AG09309 (cell line): ENCODE data around the gene GALM.
"Not testable (repeated sequence)": the region's sequence is repeated elsewhere in the genome, so short reads cannot be mapped to it uniquely, and the experiment has no call there.

Experiments
- DNase-seq: peaks from one replicate; pipeline ENCODE4 v3.0.0-alpha.2; 2010; ENCODE audit warnings: low read depth
- H3K4me3 ChIP-seq: 2 replicates; pipeline ENCODE4 v1.5.1; 2011; ENCODE audit warnings: mild to moderate bottlenecking, low read depth, low read length, moderate library complexity; ENCODE audit not compliant: control insufficient read depth
- CTCF ChIP-seq: IDR thresholded peaks from 2 replicates; pipeline ENCODE4 v1.5.1; 2011; ENCODE audit warnings: mild to moderate bottlenecking, low read depth, low read length, inconsistent platforms; ENCODE audit not compliant: insufficient read depth, control insufficient read depth; ENCODE audit errors: missing control alignments

Gene GALM

GRCh38 chr2:38750891-38751595 is 85.1 kb downstream of the GALM start, which contains the start of gene SRSF7:
Gene SRSF7 (minus strand): TSS chr2:38751361. CDS start chr2:38751256, 105 bp downstream.
- peak; percentile 99 for DNase-seq
- no peak for TF ChIP-seq CTCF
- H3K4me3 ChIP-seq, result peak within 1 kb of the TSS; percentile 88

- peak overlapping the region; percentile 53 for H3K4me3 ChIP-seq
- DNase-seq, result no peak
- no peak for TF ChIP-seq CTCF
Observed at GRCh38 chr2:38751596-38752410, 85.9 kb downstream of the GALM start.

GRCh38 chr2:38754049-38754448 is 88.1 kb downstream of the GALM start:
- DNase-seq, result no peak
- no peak overlapping the region for H3K4me3 ChIP-seq
- no peak for TF ChIP-seq CTCF

- no peak for DNase-seq
- no peak overlapping the region for H3K4me3 ChIP-seq
- no peak for TF ChIP-seq CTCF
Observed at GRCh38 chr2:38754506-38754905, 88.6 kb downstream of the GALM start.

- H3K4me3 ChIP-seq, DNase-seq: not testable (repeated sequence)
Observed at GRCh38 chr2:38755891-38756290, 90.0 kb downstream of the GALM start.

- no peak for TF ChIP-seq CTCF
- H3K4me3 ChIP-seq, result no peak overlapping the region
- no peak for DNase-seq
Observed at GRCh38 chr2:38763228-38763627, 97.3 kb downstream of the GALM start.

- no peak for DNase-seq
- no peak overlapping the region for H3K4me3 ChIP-seq
- TF ChIP-seq CTCF, result no peak
Observed at GRCh38 chr2:38763728-38764127, 97.8 kb downstream of the GALM start.
